Tibial nerve (tissue), 4 donors: ENCODE data around the gene HINT1.

Source experiments
- CTCF ChIP-seq, 5 experiments: fragments of 200-600 bp in 3 of 5; fragments of 450-650 bp in 2 of 5; sonication (generic) in 3 of 5; IDR thresholded peaks; one replicate each; pipeline ENCODE4 v1.5.1; 2016 to 2019; ENCODE audit warnings: antibody characterized with exemption in 5 of 5, mild to moderate bottlenecking in 3 of 5, moderate library complexity in 2 of 5
- EP300 ChIP-seq, 2 donors: sonication (generic); formaldehyde crosslinking; IDR thresholded peaks; one replicate each; pipeline ENCODE4 v1.6.1; 2017; ENCODE audit warnings: antibody characterized with exemption in 2 of 2, mild to moderate bottlenecking in 1 of 2

GRCh38 chr5:131200560-131200959, 35.5 kb upstream of the HINT1 start:
- no peak for TF ChIP-seq CTCF (IDR thresholded peaks at IDR 0.05)
- no peak for TF ChIP-seq EP300 (IDR thresholded peaks at IDR 0.05)
